Right lobe of liver (tissue), 6 donors: ENCODE results near the gene PPARA. TPM values are rescaled to one million over a fixed set of nuclear protein-coding genes. Genes with fewer than 3 reads are reported as not detected.

Source experiments
- ATAC-seq, 4 donors: fragments of 200-7000 bp; cut with Tn5 transposase; one replicate each; pipeline ENCODE4 v1.9.1; 2020; ENCODE audit warnings: mild to moderate bottlenecking in 4 of 4, moderate library complexity in 4 of 4
- DNase-seq, 3 donors: peaks; one replicate each; pipeline ENCODE4 v3.0.0-alpha.2; 2020
- H3K27ac ChIP-seq, 3 donors: fragments of 200-600 bp; one replicate each; pipeline ENCODE4 v1.8.0; 2022
- H3K27me3 ChIP-seq, 2 donors: fragments of 200-600 bp; one replicate each; pipeline ENCODE4 v1.8.0; 2022
- H3K36me3 ChIP-seq, 4 donors: fragments of 200-600 bp; sonication (generic) in 1 of 4; one replicate each; pipeline versions ENCODE4 v1.5.1 to v1.8.0; 2017 to 2022; ENCODE audit warnings: control low read depth in 1 of 4
- H3K4me1 ChIP-seq, 4 donors: fragments of 200-600 bp; sonication (generic) in 1 of 4; one replicate each; pipeline versions ENCODE4 v1.5.1 to v1.8.0; 2017 to 2022; ENCODE audit warnings: control low read depth in 1 of 4
- H3K4me3 ChIP-seq, 3 donors: fragments of 200-600 bp; one replicate each; pipeline ENCODE4 v1.8.0; 2022
- H3K9me3 ChIP-seq, 4 donors: fragments of 200-600 bp; sonication (generic) in 1 of 4; one replicate each; pipeline versions ENCODE4 v1.5.1 to v1.8.0; 2017 to 2022; ENCODE audit warnings: control low read depth in 1 of 4
- POLR2A ChIP-seq: fragments of 450-650 bp; IDR thresholded peaks from one replicate; pipeline ENCODE4 v1.6.1; 2017; ENCODE audit warnings: antibody characterized with exemption, mild to moderate bottlenecking
- WGBS: methylation state at CpG from one replicate; pipeline ENCODE4 v1.1.6; 2018; ENCODE audit warnings: low coverage, low lambda C conversion rate; ENCODE audit not compliant: insufficient coverage; ENCODE audit errors: missing lambda C conversion rate; 5-methylcytosine and 5-hydroxymethylcytosine counted together
- intact Hi-C, 2 donors: fragments of 100-400 bp; cut with DNase I; formaldehyde crosslinking; loops; one replicate each; pipeline versions ENCODE4 v1.11.2 to v1.14.1; 2022
- total RNA-seq, 6 experiments: library from RNA; depleted of rRNA in 2 of 6; stranded (reverse); fragments of >200 nt in 2 of 6; fragmentation: NEBNext Ultra II Directional in 3 of 6; extraction: Animal tissue kit (Norgen Biotek cat#: 25700) in 3 of 6; gene quantifications; one replicate each; pipeline versions ENCODE4 v1.1.0 to v1.2.4, GENCODE V29; 2016 to 2023
- TF ChIP-seq, protein P1 (sequence below), 4 donors: fragments of 200-600 bp in 3 of 4; fragments of 450-650 bp in 1 of 4; IDR thresholded peaks; one replicate each; pipeline versions ENCODE4 v1.5.1 to v1.8.0; 2016 to 2022; ENCODE audit warnings: antibody characterized with exemption in 4 of 4, mild to moderate bottlenecking in 2 of 4
- donor health status: DM: no; HTN: yes; CAD: no.
- donor health status: DM: no; HTN: no; CAD: no.
- donor health status: DM: no; HTN: no; CAD: no.
- donor health status: DM: no; HTN: yes; CAD: no.
- donor health status: DM: no; HTN: yes; CAD: no.

The PPARA gene
- total RNA-seq, 6 experiments from 2014 or later, result 64.4 to 152 (median 95.1) TPM

- H3K4me3 ChIP-seq, result no peak overlapping the region
- TF ChIP-seq, protein P1, sequence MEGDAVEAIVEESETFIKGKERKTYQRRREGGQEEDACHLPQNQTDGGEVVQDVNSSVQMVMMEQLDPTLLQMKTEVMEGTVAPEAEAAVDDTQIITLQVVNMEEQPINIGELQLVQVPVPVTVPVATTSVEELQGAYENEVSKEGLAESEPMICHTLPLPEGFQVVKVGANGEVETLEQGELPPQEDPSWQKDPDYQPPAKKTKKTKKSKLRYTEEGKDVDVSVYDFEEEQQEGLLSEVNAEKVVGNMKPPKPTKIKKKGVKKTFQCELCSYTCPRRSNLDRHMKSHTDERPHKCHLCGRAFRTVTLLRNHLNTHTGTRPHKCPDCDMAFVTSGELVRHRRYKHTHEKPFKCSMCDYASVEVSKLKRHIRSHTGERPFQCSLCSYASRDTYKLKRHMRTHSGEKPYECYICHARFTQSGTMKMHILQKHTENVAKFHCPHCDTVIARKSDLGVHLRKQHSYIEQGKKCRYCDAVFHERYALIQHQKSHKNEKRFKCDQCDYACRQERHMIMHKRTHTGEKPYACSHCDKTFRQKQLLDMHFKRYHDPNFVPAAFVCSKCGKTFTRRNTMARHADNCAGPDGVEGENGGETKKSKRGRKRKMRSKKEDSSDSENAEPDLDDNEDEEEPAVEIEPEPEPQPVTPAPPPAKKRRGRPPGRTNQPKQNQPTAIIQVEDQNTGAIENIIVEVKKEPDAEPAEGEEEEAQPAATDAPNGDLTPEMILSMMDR (IDR thresholded peaks at IDR 0.05), result no peak
- TF ChIP-seq POLR2A, result no peak
- 88% methylated on average over 3 of the region's 19 CpGs for whole genome bisulfite sequencing
- H3K27me3 ChIP-seq, result no peaks in the 10 kb centered on the region
- ATAC-seq (no peak), DNase-seq (no peak)
- intact Hi-C loops, result no loop called here
- H3K4me1 ChIP-seq, result peaks cover 0 to 69% (median 34%) of the 10 kb centered on the region in 4 donors
- peaks cover 0 to 31% (median 10%) of the 10 kb centered on the region in 4 donors for H3K36me3 ChIP-seq
- H3K27ac ChIP-seq, result peak overlapping the region; percentile 50 to 75 (median 62)
- H3K9me3 ChIP-seq, result no peaks in the 10 kb centered on the region
These were observed 46.7 kb upstream of the PPARA start for GRCh38 chr22:46103664-46104063.

GRCh38 chr22:46104170-46104880 lies 46.0 kb upstream of the PPARA start:
- Histone ChIP-seq H3K36me3 (peaks cover 0 to 25% (median 8%) of the 10 kb centered on the region in 4 donors), H3K27me3 (no peaks in the 10 kb centered on the region), H3K4me3 (no peak overlapping the region), H3K9me3 (no peaks in the 10 kb centered on the region), H3K27ac (peak overlapping the region; percentile 50 to 75 (median 62)), H3K4me1 (peaks cover 0 to 75% (median 37%) of the 10 kb centered on the region in 4 donors)
- intact Hi-C loops, result no loop called here
- 30% methylated on average over 2 of the region's 40 CpGs for WGBS
- peak; percentile 9 to 56 (median 39) for ATAC-seq
- TF ChIP-seq, protein P1 (IDR thresholded peaks at IDR 0.05), result no peak
- no peak for TF ChIP-seq POLR2A
- peak in 2 of 3 donors; percentile 71 to 74 for DNase-seq

DNA sequence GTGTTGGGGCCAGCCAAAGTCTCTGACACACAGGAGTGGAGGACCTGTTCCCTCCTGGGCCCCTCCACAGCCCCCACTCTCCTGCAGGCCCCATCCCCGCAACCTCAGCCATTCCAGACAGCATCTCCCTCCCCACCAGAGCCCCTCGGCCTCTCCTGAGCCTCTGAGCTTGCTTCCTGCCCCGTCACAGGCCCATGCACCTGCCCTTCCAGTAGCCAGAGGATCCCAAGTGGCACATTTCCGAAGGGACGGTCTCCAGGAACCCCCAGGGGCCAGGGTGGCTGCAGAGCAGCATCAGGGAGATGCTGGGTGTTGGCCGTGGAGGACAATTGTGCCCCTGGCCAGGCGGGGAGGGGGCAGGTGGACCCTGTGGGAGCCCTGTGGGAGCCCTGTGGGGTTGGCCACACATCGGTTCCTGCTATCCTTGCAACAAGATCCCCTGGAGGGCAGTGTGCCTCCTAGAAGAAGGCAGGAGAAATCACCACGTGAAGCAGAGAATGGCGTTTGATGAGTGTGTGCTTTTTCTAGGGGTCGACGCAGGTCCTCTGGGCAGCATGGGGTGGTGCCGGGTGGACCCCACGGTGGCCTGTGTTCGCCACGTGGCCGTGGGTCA lies 45.3 kb upstream of the PPARA start:
- WGBS, result 100% methylated on average over 1 of the region's 17 CpGs
- no peak for DNase-seq
- Histone ChIP-seq H3K36me3 (peaks cover 0 to 26% (median 7%) of the 10 kb centered on the region in 4 donors), H3K27ac (peak overlapping the region; percentile 50 to 75 (median 62)), H3K4me3 (no peak overlapping the region), H3K4me1 (peaks cover 0 to 81% (median 41%) of the 10 kb centered on the region in 4 donors), H3K9me3 (no peaks in the 10 kb centered on the region), H3K27me3 (no peaks in the 10 kb centered on the region)
- ATAC-seq, result no peak
- no peak for TF ChIP-seq POLR2A
- TF ChIP-seq, protein P1 (IDR thresholded peaks at IDR 0.05), result no peak
- intact Hi-C loops, result no loop called here

DNA sequence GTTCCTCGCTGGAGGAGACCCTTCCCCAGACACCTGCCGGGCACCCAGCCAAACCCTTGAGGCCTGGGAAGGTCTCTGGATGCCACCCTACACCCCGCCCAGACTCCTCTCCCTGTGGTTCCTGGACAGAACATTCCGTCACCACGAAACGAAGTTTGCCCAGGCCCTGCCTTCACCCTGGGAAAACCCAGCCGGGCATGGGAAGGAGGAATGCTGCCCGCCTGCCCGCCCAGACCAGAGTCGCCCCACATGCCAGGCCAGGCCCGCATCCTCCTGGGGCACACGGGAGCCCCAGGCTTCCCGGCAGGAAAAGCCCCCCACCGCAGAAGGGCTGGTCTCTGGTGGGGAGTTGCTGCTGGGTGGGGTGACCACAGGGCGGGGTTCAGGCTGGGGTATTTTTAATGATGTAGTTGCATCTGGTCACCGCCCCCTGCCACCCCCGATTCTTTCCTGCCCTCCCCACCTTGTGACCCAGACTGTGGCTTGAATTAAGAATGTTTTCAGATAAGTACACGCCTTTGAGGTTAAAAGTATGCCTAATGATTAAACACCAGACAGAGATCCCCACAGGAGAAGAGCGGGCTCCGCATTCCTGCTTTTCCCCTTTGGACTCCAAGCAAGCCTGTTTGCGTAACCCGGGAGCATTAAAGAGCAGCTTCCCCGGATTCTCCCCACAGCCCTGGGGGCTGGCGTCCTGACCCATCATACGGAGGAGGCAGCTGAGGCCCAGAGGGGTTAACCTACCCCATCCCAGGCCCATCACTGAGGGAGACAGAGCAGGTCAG lies 44.6 kb upstream of the PPARA start:
- Histone ChIP-seq H3K36me3 (peaks cover 0 to 26% (median 7%) of the 10 kb centered on the region in 4 donors), H3K4me3 (peak overlapping the region in 1 of 3 donors; percentile 16), H3K27me3 (no peaks in the 10 kb centered on the region), H3K4me1 (peaks cover 0 to 81% (median 41%) of the 10 kb centered on the region in 4 donors), H3K9me3 (no peaks in the 10 kb centered on the region), H3K27ac (peak overlapping the region; percentile 50 to 75 (median 62))
- intact Hi-C loops, result no loop called here
- TF ChIP-seq POLR2A, result no peak
- TF ChIP-seq, protein P1 (IDR thresholded peaks at IDR 0.05), result no peak
- 22% methylated on average over 5 of the region's 25 CpGs for WGBS
- DNase-seq (peak in 2 of 3 donors; percentile 67 to 69), ATAC-seq (peak; percentile 11 to 33 (median 32))
